HG03280 (cell line): ENCODE measurements around the gene UTP14A.

Experiments
- ATAC-seq: cut with Tn5 transposase; IDR thresholded peaks from one replicate; pipeline ENCODE4 v1.9.1; 2021; ENCODE audit warnings: mild to moderate bottlenecking, moderate library complexity; ENCODE audit not compliant: unreplicated experiment

Gene UTP14A

DNA sequence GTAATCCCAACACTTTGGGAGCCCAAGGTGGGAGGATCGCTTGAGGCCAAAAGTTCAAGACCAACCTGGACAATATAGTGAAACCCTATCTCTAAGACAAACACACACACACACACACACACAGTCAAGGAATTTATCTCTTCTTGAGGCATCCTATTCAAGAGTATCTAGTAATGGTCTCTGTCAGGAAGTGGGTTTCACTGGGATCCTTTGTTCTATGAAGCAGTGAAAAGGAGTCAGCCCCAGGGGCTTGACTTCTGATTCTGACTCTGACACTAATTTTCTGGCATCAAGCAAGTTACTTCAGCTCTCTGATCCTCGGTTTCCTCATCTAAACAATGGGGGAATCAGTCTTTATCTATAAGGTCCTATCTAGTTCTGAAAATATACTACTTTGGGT is 34.8 kb downstream of the UTP14A start:
- ATAC-seq: no peak

DNA sequence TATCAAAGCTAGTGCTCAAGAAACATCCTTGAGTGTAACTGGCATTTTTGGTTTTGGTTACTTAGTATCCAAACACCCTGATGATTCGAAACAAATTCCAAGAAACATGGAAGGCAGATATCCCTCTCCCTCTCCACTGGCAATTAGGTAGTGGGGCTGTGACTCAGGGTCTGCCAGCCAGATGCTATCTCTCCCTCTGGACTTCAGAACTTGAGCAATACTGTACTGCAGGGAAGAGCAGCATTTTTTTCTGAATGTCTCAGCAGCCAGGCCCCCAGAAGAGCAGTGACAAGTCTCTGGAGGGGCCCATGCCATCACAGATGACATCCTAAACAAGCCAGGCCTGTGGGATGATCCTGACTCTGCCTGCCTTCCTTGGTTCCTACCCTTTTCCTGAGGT is 39.2 kb downstream of the UTP14A start:
- ATAC-seq: no peak

- no peak for ATAC-seq
Measured at GRCh38 chrX:129953334-129953648, 47.3 kb downstream of the UTP14A start.

DNA sequence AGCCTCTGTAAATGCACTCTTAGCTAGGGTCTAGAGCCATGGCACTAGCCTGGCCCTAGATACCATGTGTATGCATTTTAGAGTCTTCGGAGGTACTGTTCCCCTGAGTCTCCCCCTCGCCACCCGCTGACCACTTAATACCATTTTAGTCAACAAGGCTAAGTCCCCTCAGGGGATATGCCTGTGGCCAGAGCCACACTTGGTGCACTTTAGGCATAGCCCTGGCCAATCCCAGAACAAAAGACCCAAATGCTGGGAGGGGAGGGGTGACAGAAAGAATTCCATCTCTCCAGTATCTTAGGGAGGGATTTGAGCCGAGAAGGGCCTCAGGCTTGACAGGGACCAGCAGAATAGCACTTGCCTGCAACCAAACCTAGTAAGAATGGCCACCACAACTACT is 47.9 kb downstream of the UTP14A start:
- no peak for ATAC-seq

DNA sequence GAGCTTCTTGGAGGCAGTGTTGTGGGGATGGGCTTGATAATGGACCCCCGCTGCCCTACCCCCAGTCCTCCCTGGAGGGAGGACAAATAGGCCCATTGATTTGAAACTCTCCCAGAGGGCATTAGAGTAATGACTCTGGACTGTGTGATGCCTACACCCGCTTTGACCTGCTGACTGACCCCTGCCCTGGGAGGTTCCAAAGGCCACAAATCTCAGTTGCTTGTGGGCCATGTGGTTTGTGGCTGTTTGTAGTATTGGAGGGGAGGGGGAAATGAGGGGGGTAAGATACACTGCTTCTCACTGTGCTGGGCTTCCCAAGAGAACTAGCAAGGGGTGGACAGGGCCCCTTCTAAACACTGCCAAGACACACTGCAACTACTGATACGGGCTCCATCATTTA is 48.8 kb downstream of the UTP14A start:
- no peak for ATAC-seq

GRCh38 chrX:129955682-129956081 is 49.7 kb downstream of the UTP14A start:
- no peak for ATAC-seq

GRCh38 chrX:129956145-129956544 is 50.2 kb downstream of the UTP14A start:
- ATAC-seq: no peak

GRCh38 chrX:129956765-129957164 is 50.8 kb downstream of the UTP14A start:
- no peak for ATAC-seq

DNA sequence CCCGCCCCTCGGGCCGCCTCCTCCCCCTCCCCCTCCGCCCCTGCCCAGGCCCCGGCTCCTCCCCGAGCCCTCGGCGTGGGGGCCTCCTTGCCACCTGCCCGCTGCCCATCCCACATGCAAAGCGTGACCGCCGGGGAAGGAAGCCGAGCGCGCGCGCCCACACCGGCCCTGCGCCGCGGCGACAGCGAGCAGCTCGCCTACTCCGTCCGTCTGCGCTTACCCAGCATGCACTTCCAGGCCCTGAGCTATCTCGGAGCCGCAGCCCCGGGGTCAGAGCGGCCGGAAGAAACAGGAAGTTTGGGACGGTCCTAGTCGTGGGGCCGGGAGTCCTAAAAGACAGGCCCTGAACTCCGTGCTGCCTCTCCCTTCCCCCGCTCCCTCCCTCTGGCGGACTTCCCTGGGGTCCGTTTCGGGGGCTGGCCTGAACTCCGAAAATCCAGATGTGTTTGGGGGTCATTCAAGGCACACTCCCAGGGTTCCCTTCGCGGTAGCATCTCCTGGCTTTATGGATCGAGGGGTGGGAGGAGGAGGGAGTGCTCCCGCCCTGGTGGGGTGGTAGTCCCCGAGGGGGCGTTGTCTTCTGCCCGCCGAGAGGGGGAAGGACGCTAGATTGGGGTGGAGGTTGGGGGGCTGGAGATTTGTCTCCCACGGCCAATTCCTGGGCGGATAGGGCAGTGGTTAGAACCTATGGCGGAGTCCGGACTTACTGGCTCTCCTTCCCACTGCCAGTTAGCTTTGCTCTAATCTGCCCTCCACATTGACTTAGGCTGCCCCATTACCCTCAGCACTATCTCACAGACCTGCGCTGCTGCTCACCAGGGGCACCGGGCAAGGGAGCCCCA is 51.5 kb downstream of the UTP14A start:
- peak; percentile 66 for ATAC-seq

DNA sequence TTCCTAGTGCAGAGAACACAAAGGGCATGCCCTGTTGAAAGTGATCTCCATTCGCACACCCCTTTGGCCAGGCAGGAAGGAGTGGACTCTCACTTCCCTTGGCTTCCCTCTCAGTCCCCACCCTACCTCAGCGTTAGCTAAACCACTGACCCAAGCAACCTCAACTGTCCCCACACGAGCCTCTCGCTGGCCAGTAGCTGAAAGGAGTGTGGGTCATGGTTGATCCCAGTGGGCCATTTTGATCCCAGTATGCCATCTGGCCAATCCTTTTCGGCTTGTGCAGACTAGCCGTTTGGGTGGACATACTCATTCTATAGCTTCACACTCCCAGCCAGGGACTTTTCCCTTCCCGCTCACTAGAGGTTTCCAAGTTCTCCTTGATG is 52.1 kb downstream of the UTP14A start:
- no peak for ATAC-seq

DNA sequence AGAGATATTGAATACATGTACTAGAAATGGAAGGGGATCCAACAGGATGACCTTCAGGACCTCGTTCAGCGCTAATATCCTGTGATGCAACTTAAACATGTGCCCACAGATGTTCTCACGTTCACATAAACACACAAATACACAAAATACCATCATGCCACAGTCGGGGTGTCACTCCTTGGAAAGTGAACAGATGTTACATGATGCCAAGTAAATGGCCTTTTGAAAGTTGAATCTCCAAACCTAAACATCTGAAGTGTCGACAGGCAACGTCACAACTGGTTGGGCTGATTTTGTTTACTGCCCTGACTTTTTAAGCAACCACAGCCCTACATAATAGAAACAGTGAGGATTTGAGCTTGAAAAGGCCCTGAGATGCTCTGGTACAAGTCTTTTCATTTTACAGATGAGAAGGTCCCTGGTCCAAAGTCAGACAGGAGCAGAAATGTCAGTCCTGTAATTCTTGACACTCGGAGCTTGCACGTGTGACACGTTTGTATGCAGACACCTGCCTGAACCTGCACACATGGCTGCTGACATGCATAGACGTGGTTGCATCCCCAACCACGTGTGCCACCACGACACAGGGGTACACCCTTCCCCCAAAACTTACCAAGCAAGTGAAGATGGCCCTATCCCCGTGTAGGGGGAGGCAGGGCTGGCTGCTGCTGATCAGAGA is 53.0 kb downstream of the UTP14A start:
- no peak for ATAC-seq

DNA sequence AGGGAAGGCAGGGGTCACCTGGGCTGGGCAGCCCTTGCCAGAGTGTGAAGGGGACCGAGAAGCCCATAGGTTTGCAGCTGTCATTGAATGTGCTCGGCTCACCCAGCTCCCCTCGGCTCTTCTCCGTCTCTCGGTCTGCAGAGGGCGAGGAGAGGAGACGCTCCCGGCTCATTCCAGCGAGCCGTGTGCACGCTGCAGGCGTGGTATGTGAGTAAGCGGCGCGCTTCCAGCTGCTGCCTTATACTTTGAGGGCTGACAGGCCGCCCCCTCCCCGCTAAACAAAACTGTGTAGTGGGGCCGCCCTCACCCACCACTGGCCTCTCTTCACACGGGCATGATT is 53.5 kb downstream of the UTP14A start:
- ATAC-seq: no peak

DNA sequence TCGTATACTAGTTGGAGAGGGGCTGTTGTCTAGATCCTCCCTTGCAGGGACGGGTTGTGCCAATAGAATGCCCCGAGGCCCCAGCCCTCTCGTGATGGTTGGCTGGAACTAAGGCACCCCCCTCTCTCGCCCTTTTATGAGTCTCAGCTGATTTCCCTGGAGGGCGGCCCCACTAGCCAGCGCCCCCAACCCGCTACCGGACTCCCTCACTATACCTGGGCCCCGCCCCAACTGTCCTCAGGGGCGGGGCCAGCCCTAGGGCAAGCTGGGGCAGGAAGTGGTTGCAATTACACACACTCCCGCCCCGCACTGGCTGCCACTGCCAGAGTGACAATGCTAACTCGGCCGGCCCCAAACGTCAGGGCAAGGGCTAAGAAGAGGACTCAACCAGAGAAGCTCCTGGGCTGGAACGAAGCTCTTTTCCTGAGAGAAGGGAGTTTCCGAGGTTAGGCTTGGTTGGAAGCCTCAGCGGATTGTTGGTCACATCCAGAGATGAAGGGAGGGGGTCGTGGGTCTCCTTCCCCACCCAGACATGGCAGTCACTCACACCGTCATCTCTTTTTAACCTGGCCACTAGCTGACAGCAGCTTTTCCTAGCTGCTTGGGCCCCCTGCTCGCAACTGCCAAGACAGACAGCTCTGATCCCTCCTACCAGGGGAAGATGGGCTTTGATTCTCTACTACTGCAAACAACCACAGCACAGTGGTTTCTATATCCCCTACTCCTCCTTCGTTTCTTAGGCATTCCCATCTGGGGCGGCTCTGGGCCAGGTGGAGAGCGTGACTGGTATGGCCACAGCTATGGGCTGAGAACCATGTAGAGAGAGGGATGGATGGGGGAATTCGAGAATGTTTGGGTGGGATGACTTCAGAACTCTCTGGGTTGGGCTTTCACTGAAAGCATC is 55.5 kb downstream of the UTP14A start:
- peak; percentile 89 for ATAC-seq

DNA sequence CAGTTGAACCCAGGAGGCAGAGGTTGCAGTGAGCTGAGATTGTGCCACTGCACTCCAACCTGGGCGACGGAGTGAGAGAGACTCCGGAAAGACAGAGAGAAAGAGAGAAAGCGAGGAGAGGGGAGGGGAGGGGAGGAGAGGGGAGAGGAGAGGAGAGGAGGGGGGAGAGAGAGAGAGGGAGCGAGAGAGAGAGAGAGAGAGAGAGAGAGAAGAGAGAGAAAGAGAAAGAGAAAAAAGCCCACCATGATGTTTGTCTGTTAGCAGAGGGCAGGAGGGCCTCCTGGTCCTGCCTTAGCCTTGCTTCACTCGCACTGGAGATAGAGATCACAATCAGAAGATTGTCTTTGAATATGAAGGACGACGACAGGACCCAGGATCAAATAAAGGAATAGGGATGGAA is 57.8 kb downstream of the UTP14A start:
- ATAC-seq: no peak

DNA sequence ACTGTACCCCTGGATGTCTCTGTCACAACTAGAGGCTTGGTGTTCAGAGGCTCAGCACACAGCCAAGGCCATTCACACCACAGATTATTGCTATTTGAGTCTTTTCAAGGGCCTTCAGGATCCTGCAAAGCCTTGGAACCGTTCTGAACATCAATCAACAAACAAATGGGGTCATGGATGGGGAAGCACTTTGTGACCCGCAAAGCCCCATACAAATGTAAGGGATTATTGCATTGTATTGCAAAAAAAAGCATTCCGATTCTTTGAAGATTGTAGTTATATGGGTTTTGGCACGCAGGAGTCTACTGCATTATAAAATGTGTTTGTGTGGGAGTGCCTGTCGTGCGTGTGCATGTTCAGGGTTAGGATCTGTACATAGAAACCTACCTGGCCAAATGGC is 59.2 kb downstream of the UTP14A start:
- ATAC-seq: no peak

- ATAC-seq: no peak
Measured at GRCh38 chrX:129968968-129969367, 63.0 kb downstream of the UTP14A start.

DNA sequence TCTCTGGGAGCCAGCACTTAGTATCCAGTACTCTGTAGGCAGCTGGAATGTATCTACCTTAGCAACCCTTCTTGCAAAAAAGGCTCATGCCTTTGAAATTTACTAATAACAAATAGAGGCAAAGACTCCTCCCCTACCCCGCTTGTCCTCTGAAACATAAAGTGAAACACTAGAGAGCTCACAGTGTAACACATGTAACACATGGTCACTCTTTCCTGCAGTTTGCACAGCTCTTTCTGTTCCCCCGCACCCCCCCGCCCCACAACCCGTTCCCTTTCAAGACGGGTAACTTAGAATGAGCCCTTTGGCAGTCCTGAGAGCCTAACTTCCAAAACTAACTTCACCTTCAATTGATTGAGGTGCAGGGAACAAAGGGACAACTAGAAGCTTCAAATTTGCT is 70.5 kb downstream of the UTP14A start:
- ATAC-seq: no peak
